ELR (cell line): ENCODE results near the gene GID4.

Experiments used
- DNase-seq: peaks from one replicate; pipeline ENCODE4 v3.0.0-alpha.2; 2015; ENCODE audit warnings: low read depth

Gene GID4

GRCh38 chr17:18016426-18016825 is 22.8 kb upstream of the GID4 start:
- DNase-seq, result no peak

GRCh38 chr17:18017958-18018357 is 21.2 kb upstream of the GID4 start:
- no peak for DNase-seq

- DNase-seq, result no peak
Observed at GRCh38 chr17:18018411-18018921, 20.7 kb upstream of the GID4 start.

GRCh38 chr17:18019838-18020154 is 19.4 kb upstream of the GID4 start:
- DNase-seq, result no peak

- DNase-seq, result no peak
Observed at GRCh38 chr17:18020971-18021370, 18.2 kb upstream of the GID4 start.

- DNase-seq, result no peak
Observed at GRCh38 chr17:18021372-18021771, 17.8 kb upstream of the GID4 start.

- DNase-seq, result peak; percentile 90
Observed at GRCh38 chr17:18025241-18025944, 13.8 kb upstream of the GID4 start.

GRCh38 chr17:18025945-18026776 is 13.0 kb upstream of the GID4 start:
- peak; percentile 87 for DNase-seq

- DNase-seq, result no peak
Observed at GRCh38 chr17:18027280-18027679, 11.9 kb upstream of the GID4 start.

GRCh38 chr17:18028114-18028951 is 10.9 kb upstream of the GID4 start:
- DNase-seq, result no peak

- DNase-seq, result no peak
Observed at GRCh38 chr17:18028952-18029540, 10.2 kb upstream of the GID4 start.

GRCh38 chr17:18031955-18032354 is 7.3 kb upstream of the GID4 start:
- DNase-seq, result peak; percentile 55

- DNase-seq, result peak; percentile 92
Observed at GRCh38 chr17:18033442-18034099, 5.6 kb upstream of the GID4 start.

GRCh38 chr17:18035704-18036103 is 3.5 kb upstream of the GID4 start:
- DNase-seq, result no peak

GRCh38 chr17:18037486-18037885 is 1.7 kb upstream of the GID4 start:
- no peak for DNase-seq

GRCh38 chr17:18038149-18038850 is 908 bp upstream of the GID4 start:
- DNase-seq, result peak; percentile 38

GRCh38 chr17:18039535-18040260 is 490 bp downstream of the GID4 start:
- peak; percentile 45 for DNase-seq

- DNase-seq, result peak; percentile 16
Observed at GRCh38 chr17:18040261-18040858, 1.2 kb downstream of the GID4 start.

- DNase-seq, result peak; percentile 63
Observed at GRCh38 chr17:18041776-18042175, 2.6 kb downstream of the GID4 start.

- no peak for DNase-seq
Observed at GRCh38 chr17:18042983-18043382, 3.8 kb downstream of the GID4 start.
